Neural crest cell (in vitro differentiated cells): ENCODE results near the gene CHML. TPM values are rescaled to one million over a fixed set of nuclear protein-coding genes. Genes with fewer than 3 reads are reported as not detected.
A peak's percentile ranks its signal among the peaks of the same experiment; 100 is the strongest.

Experiments used
- DNase-seq: peaks from one replicate; pipeline ENCODE4 v3.0.0; 2021; ENCODE audit warnings: low read depth, mixed read lengths, low spot score
- H3K27ac Mint-ChIP-seq: one replicate; pipeline ENCODE4 v1.8.0; 2021; ENCODE audit warnings: mild to moderate bottlenecking, mixed read lengths; ENCODE audit not compliant: unreplicated experiment
- H3K27me3 Mint-ChIP-seq: 2 replicates; pipeline ENCODE4 v1.8.0; 2021; ENCODE audit warnings: low read depth, mild to moderate bottlenecking, mixed read lengths
- H3K36me3 Mint-ChIP-seq: 2 replicates; pipeline ENCODE4 v1.8.0; 2021; ENCODE audit warnings: low read depth, mild to moderate bottlenecking, mixed read lengths
- H3K4me1 Mint-ChIP-seq: 2 replicates; pipeline ENCODE4 v1.8.0; 2021; ENCODE audit warnings: mixed read lengths
- H3K4me3 Mint-ChIP-seq: one replicate; pipeline ENCODE4 v1.8.0; 2021; ENCODE audit warnings: mild to moderate bottlenecking, mixed read lengths
- H3K9me3 Mint-ChIP-seq: 2 replicates; pipeline ENCODE4 v1.8.0; 2021; ENCODE audit warnings: mixed read lengths
- CTCF ChIP-seq: fragments of 200-600 bp; sonication (generic); conservative IDR thresholded peaks from 2 replicates; pipeline ENCODE4 v1.5.0; 2021; ENCODE audit warnings: antibody characterized with exemption, mild to moderate bottlenecking
- total RNA-seq: library from RNA; stranded (reverse); gene quantifications from 2 replicates; pipeline ENCODE4 v1.2.1, GENCODE V29; 2021

Gene CHML
- total RNA-seq, 1 donor from 2014 or later, result 22.5 TPM

GRCh38 chr1:241638909-241639622, 1.1 kb downstream of the CHML start:
- Mint-ChIP-seq H3K36me3 (peaks cover 30% of the 10 kb centered on the region), H3K4me1 (peaks cover 33% of the 10 kb centered on the region), H3K27me3 (no peaks in the 10 kb centered on the region), H3K27ac (peak overlapping the region; percentile 1), H3K4me3 (peak overlapping the region; percentile 86), H3K9me3 (peaks cover 11% of the 10 kb centered on the region)
- TF ChIP-seq CTCF, result no peak
- DNase-seq, result no peak

- Mint-ChIP-seq H3K4me3 (peak overlapping the region; percentile 80), H3K27ac (no peak overlapping the region), H3K36me3 (peaks cover 30% of the 10 kb centered on the region), H3K27me3 (no peaks in the 10 kb centered on the region), H3K9me3 (peaks cover 11% of the 10 kb centered on the region), H3K4me1 (peaks cover 33% of the 10 kb centered on the region)
- DNase-seq, result no peak
- no peak for TF ChIP-seq CTCF
These were observed 2.0 kb downstream of the CHML start for GRCh38 chr1:241638099-241638682.

- no peak for TF ChIP-seq CTCF
- peaks cover 33% of the 10 kb centered on the region for H3K4me1 Mint-ChIP-seq
- peaks cover 11% of the 10 kb centered on the region for H3K9me3 Mint-ChIP-seq
- no peak for DNase-seq
- peaks cover 30% of the 10 kb centered on the region for H3K36me3 Mint-ChIP-seq
- no peaks in the 10 kb centered on the region for H3K27me3 Mint-ChIP-seq
- peak overlapping the region; percentile 80 for H3K4me3 Mint-ChIP-seq
- H3K27ac Mint-ChIP-seq, result no peak overlapping the region
These were observed 2.6 kb downstream of the CHML start for GRCh38 chr1:241637604-241638003.

- H3K9me3 Mint-ChIP-seq, result peaks cover 7% of the 10 kb centered on the region
- no peak for TF ChIP-seq CTCF
- DNase-seq, result no peak
- H3K4me3 Mint-ChIP-seq, result peak overlapping the region; percentile 80
- no peak overlapping the region for H3K27ac Mint-ChIP-seq
- H3K4me1 Mint-ChIP-seq, result peaks cover 33% of the 10 kb centered on the region
- no peaks in the 10 kb centered on the region for H3K27me3 Mint-ChIP-seq
- peaks cover 28% of the 10 kb centered on the region for H3K36me3 Mint-ChIP-seq
These were observed 3.1 kb downstream of the CHML start for GRCh38 chr1:241637046-241637590.

- no peak for TF ChIP-seq CTCF
- H3K9me3 Mint-ChIP-seq, result peaks cover 6% of the 10 kb centered on the region
- H3K4me3 Mint-ChIP-seq, result peak overlapping the region; percentile 21
These were observed 3.9 kb downstream of the CHML start for GRCh38 chr1:241636291-241636690.

More at GRCh38 chr1:241636291-241636690, 3.9 kb downstream of the CHML start:
- Mint-ChIP-seq H3K27ac (no peak overlapping the region), H3K36me3 (peaks cover 35% of the 10 kb centered on the region), H3K4me1 (peaks cover 33% of the 10 kb centered on the region), H3K27me3 (no peaks in the 10 kb centered on the region)
- no peak for DNase-seq
